GM12874 (cell line): ENCODE data around the gene CRYBA2.

Experiments used
- TF ChIP-seq, protein P1 (sequence below): IDR thresholded peaks from 2 replicates; pipeline ENCODE4 v1.5.1; 2011; ENCODE audit warnings: low read depth, mild to moderate bottlenecking, control low read depth, low read length, moderate library complexity; ENCODE audit not compliant: insufficient read depth

Gene CRYBA2

DNA sequence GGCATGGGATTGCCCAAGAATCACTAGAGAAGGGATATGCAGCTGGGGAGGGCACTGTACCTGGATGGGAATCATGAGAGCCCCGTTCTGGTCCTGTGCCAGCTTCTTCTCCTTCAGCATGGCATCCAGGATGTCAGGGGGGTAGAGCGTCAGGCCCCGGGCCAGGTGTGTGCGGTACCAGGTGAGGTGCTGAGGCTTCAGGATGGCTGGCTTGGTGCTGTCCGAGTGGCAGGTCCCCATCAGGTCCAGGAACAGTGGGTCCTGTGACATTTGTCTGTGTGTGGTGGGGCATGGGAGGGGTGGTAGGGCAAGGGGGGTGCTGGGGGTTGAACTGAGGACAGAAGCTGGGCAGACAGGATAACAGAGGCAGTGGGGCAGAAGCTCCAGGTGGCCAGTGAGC lies 34.9 kb upstream of the CRYBA2 start:
- TF ChIP-seq, protein P1, sequence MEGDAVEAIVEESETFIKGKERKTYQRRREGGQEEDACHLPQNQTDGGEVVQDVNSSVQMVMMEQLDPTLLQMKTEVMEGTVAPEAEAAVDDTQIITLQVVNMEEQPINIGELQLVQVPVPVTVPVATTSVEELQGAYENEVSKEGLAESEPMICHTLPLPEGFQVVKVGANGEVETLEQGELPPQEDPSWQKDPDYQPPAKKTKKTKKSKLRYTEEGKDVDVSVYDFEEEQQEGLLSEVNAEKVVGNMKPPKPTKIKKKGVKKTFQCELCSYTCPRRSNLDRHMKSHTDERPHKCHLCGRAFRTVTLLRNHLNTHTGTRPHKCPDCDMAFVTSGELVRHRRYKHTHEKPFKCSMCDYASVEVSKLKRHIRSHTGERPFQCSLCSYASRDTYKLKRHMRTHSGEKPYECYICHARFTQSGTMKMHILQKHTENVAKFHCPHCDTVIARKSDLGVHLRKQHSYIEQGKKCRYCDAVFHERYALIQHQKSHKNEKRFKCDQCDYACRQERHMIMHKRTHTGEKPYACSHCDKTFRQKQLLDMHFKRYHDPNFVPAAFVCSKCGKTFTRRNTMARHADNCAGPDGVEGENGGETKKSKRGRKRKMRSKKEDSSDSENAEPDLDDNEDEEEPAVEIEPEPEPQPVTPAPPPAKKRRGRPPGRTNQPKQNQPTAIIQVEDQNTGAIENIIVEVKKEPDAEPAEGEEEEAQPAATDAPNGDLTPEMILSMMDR, result no peak

DNA sequence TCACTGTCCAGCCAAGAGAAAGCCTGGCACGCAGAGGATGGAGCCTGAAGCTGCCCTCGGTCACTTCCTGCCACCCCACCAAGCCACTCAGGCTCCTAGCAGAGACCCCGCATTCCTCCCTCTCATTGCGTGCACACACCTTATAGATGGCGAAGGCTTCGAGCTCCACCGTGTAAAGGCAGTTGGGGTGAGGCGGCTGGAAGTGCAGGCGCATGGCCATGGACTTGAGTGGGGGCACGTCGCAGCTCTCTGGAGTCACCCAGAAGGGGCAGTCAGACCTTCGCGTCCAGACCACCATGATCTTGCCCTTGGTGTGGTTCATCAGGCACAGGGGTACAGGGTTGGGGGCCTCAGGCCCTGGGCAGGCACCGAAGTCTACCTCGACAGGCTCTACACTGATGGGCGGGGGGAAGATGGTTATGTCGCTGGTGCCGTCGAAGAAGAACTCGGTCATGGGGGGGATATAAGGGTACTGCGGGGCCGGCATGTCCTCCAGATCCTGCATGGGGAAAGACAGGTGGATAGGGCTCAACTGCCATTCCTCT lies 34.4 kb upstream of the CRYBA2 start:
- TF ChIP-seq, protein P1, result no peak

- TF ChIP-seq, protein P1, result no peak
These were observed 33.7 kb upstream of the CRYBA2 start for GRCh38 chr2:219026946-219027345.

DNA sequence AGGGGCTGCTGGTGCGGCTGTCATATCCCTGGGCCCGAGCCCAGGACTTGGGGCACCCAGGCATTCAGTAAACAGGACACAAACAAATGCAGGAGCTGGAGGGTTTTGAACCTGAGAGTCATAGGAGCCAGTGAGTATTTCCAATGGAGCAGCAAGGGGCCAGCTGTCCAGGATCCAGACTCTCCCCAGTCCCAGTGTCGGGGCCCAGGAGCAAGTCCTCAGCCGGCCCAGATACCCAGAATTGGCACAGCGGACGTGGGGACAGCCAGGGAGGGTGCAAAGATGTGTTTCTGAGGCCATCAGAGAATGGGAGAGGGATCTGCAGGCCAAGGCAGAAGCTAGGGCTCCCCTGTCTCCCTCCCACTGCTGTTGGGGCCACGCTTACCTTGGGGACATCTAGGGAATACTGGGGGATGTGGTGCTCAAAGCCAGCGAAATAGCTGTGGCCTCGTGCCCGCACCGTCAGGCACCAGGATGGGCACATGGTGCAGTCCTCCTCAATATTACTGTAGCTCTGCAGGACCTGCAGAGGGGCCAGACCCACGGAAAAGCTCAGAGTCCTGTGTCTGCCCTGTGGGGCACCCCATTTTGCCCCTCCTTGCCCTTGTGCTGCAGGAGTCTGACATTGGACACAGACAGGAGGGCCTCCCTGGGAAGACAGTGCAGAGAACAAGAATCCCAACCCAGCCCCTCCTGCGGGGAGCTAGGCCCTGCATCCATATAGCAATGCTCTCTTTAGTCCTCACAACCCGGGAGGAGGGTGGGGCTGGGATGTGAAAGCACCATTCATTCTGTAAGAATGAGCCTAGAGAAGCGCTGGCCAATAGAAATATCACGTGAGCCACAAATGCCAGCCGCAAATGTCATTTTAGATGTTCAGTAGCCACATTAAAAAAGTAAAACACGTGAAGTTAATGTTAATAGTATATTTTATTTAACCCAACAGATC lies 32.7 kb upstream of the CRYBA2 start:
- TF ChIP-seq, protein P1, result no peak

GRCh38 chr2:219024059-219024458 lies 30.8 kb upstream of the CRYBA2 start:
- TF ChIP-seq, protein P1, result no peak

GRCh38 chr2:219023045-219023605 lies 29.9 kb upstream of the CRYBA2 start:
- TF ChIP-seq, protein P1, result no peak

DNA sequence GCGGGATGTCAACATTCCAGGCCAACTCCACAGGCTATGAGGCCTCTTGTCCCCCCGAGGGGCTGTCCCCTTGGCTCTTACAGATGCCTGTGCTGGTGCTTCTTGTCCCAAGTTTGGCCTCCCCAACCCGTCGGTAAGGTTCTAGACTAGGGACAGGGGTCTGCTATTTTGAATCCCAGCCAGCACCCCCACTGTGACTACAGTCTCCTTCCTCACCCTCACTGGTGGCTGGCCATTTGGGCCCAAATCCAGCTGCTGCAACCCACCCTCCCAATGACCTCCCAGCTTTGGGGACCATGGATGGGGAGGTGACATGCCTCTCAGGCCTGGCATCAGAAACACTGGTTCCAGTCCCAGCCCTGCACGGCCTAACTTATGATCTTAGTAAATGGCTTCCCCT lies 29.4 kb upstream of the CRYBA2 start:
- TF ChIP-seq, protein P1, result no peak
